HEK293 (cell line): ENCODE measurements around the gene MIA3.
"Not testable (repeated sequence)": the region's sequence is repeated elsewhere in the genome, so short reads cannot be mapped to it uniquely, and the experiment has no call there.

Experiments used
- CTCF ChIA-PET: fragments of 350-600 bp; formaldehyde crosslinking; extraction: SDS; loops from one replicate; lab custom pipeline; 2021; ENCODE audit warnings: antibody characterized with exemption; lab: Yijun Ruan, JAX
- POLR2A ChIA-PET: fragments of 300-600 bp; formaldehyde crosslinking; extraction: SDS; loops from one replicate; lab custom pipeline; 2020; ENCODE audit warnings: antibody characterized with exemption, inconsistent platforms; lab: Yijun Ruan, JAX
- H3K27ac ChIP-seq: fragments of 200-500 bp; sonication (Bioruptor generic); 2 replicates; pipeline ENCODE4 v1.5.1; 2014; ENCODE audit warnings: low read depth, low read length, control low read depth, inconsistent platforms; ENCODE audit errors: extremely low read depth
- H3K36me3 ChIP-seq, 2 experiments: fragments of 200-500 bp in 1 of 2; sonication (Bioruptor generic) in 1 of 2; 1 replicate in 1 of 2; 2 replicates in 1 of 2; pipeline ENCODE4 v1.5.1; 2014 to 2017; ENCODE audit warnings: inconsistent platforms in 2 of 2, low read length in 2 of 2; ENCODE audit not compliant: control insufficient read depth in 2 of 2, insufficient read depth in 1 of 2
- H3K4me1 ChIP-seq: fragments of 200-500 bp; sonication (Bioruptor generic); 2 replicates; pipeline ENCODE4 v1.5.1; 2014; ENCODE audit warnings: mild to moderate bottlenecking, low read length, inconsistent platforms; ENCODE audit not compliant: control insufficient read depth, insufficient read depth
- H3K4me3 ChIP-seq: 2 replicates; pipeline ENCODE4 v1.5.1; 2011; ENCODE audit warnings: low read depth, mild to moderate bottlenecking, control low read depth, low read length, moderate library complexity
- H3K9me3 ChIP-seq: fragments of 200-500 bp; sonication (Bioruptor generic); 2 replicates; pipeline ENCODE4 v1.5.1; 2014; ENCODE audit warnings: low read depth, low read length, inconsistent platforms; ENCODE audit not compliant: control insufficient read depth, insufficient read depth
- GLIS1 ChIP-seq: fragments of 450-650 bp; formaldehyde crosslinking; IDR thresholded peaks from 2 replicates; pipeline ENCODE4 v1.5.1; 2016; ENCODE audit warnings: missing biosample characterization, missing genetic modification characterization
- MEIS1 ChIP-seq: sonication (generic); formaldehyde crosslinking; IDR thresholded peaks from 2 replicates; pipeline ENCODE4 v1.8.1; 2022; ENCODE audit warnings: missing genetic modification reagents, mild to moderate bottlenecking, borderline replicate concordance
- PRDM1 ChIP-seq: fragments of 450-650 bp; formaldehyde crosslinking; IDR thresholded peaks from 2 replicates; pipeline ENCODE4; 2016; ENCODE audit warnings: missing biosample characterization, missing genetic modification characterization
- TCF7L2 ChIP-seq: IDR thresholded peaks from 2 replicates; pipeline ENCODE4 v1.6.1; 2011; ENCODE audit warnings: low read depth, mild to moderate bottlenecking, inconsistent platforms, low read length, moderate library complexity, borderline replicate concordance
- ZFP3 ChIP-seq: fragments of 450-650 bp; formaldehyde crosslinking; IDR thresholded peaks from 2 replicates; pipeline ENCODE4 v1.5.1; 2016; ENCODE audit warnings: low read depth, missing biosample characterization, missing genetic modification characterization
- ZNF132 ChIP-seq: fragments of 450-650 bp; formaldehyde crosslinking; IDR thresholded peaks from 2 replicates; pipeline ENCODE4 v1.5.1; 2017; ENCODE audit warnings: missing biosample characterization, missing genetic modification characterization, borderline replicate concordance
- ZNF16 ChIP-seq: fragments of 450-650 bp; formaldehyde crosslinking; IDR thresholded peaks from 2 replicates; pipeline ENCODE4 v1.5.1; 2016; ENCODE audit warnings: low read depth, missing biosample characterization, missing genetic modification characterization
- ZNF175 ChIP-seq: fragments of 450-650 bp; formaldehyde crosslinking; IDR thresholded peaks from 2 replicates; pipeline ENCODE4 v1.5.1; 2016; ENCODE audit warnings: missing biosample characterization, missing genetic modification characterization
- ZNF184 ChIP-seq: fragments of 450-650 bp; IDR thresholded peaks from 2 replicates; pipeline ENCODE4 v1.5.1; 2018; ENCODE audit warnings: missing biosample characterization, mild to moderate bottlenecking, missing genetic modification characterization
- ZNF214 ChIP-seq: fragments of 450-650 bp; formaldehyde crosslinking; IDR thresholded peaks from 2 replicates; pipeline ENCODE4 v1.5.1; 2017; ENCODE audit warnings: missing biosample characterization, mild to moderate bottlenecking, missing genetic modification characterization, borderline replicate concordance
- ZNF223 ChIP-seq: fragments of 450-650 bp; formaldehyde crosslinking; IDR thresholded peaks from 2 replicates; pipeline ENCODE4 v1.5.1; 2016; ENCODE audit warnings: missing biosample characterization, missing genetic modification characterization
- ZNF341 ChIP-seq: fragments of 450-650 bp; formaldehyde crosslinking; IDR thresholded peaks from 2 replicates; pipeline ENCODE4; 2016; ENCODE audit warnings: low read depth, missing biosample characterization, missing genetic modification characterization
- ZNF544 ChIP-seq: fragments of 450-650 bp; formaldehyde crosslinking; IDR thresholded peaks from 2 replicates; pipeline ENCODE4 v1.5.0; 2017; ENCODE audit warnings: missing biosample characterization, missing genetic modification characterization
- ZNF548 ChIP-seq: fragments of 450-650 bp; formaldehyde crosslinking; IDR thresholded peaks from 2 replicates; pipeline ENCODE4 v1.5.1; 2016; ENCODE audit warnings: missing biosample characterization, missing genetic modification characterization
- ZNF629 ChIP-seq: fragments of 450-650 bp; formaldehyde crosslinking; IDR thresholded peaks from 2 replicates; pipeline ENCODE4 v1.5.1; 2017; ENCODE audit warnings: missing biosample characterization, missing genetic modification characterization
- ZNF670 ChIP-seq: fragments of 450-650 bp; formaldehyde crosslinking; IDR thresholded peaks from 2 replicates; pipeline ENCODE4 v1.5.1; 2016; ENCODE audit warnings: missing biosample characterization, missing genetic modification characterization, low read depth
- ZNF701 ChIP-seq: fragments of 450-650 bp; formaldehyde crosslinking; IDR thresholded peaks from 2 replicates; pipeline ENCODE4 v1.5.1; 2016; ENCODE audit warnings: missing biosample characterization, missing genetic modification characterization
- ZSCAN4 ChIP-seq: fragments of 450-650 bp; formaldehyde crosslinking; IDR thresholded peaks from 2 replicates; pipeline ENCODE4 v1.5.1; 2017; ENCODE audit warnings: missing biosample characterization, missing genetic modification characterization
- TF ChIP-seq, protein P1 (sequence below): fragments of 450-650 bp; formaldehyde crosslinking; IDR thresholded peaks from 2 replicates; pipeline ENCODE4 v1.5.1; 2016; ENCODE audit warnings: missing biosample characterization, missing genetic modification characterization
- TF ChIP-seq, protein P2 (sequence below): fragments of 450-650 bp; formaldehyde crosslinking; IDR thresholded peaks from 2 replicates; pipeline ENCODE4 v1.5.1; 2017; ENCODE audit warnings: missing biosample characterization, missing genetic modification characterization
- TF ChIP-seq, protein P3 (sequence below): IDR thresholded peaks from 2 replicates; pipeline ENCODE4 v1.6.1; 2011; ENCODE audit warnings: mild to moderate bottlenecking, low read depth, low read length, borderline replicate concordance

Gene MIA3

GRCh38 chr1:222601257-222601656 lies 16.6 kb upstream of the MIA3 start:
- no peaks in the 10 kb centered on the region for H3K9me3 ChIP-seq
- POLR2A ChIA-PET = interaction anchor here (1.0 kb wide), 1 partner anchor 11 kb away, joined by 3 read pairs; the partner anchor contains the start of gene TAF1A
- TF ChIP-seq MEIS1 (CRISPR knock-in tag) (no peak), ZNF223 (tag by site-specific recombination) (no peak), ZNF701 (tag by site-specific recombination) (no peak), ZNF548 (tag by site-specific recombination) (no peak), ZFP3 (tag by site-specific recombination) (no peak), ZNF214 (tag by site-specific recombination) (no peak), TCF7L2 (no peak), PRDM1 (tag by site-specific recombination) (no peak), ZNF175 (tag by site-specific recombination) (no peak), ZNF132 (tag by site-specific recombination) (no peak), ZNF670 (tag by site-specific recombination) (no peak), ZNF184 (no peak), ZNF341 (no peak), ZNF16 (tag by site-specific recombination) (no peak), ZSCAN4 (tag by site-specific recombination) (no peak)
- TF ChIP-seq, protein P1, sequence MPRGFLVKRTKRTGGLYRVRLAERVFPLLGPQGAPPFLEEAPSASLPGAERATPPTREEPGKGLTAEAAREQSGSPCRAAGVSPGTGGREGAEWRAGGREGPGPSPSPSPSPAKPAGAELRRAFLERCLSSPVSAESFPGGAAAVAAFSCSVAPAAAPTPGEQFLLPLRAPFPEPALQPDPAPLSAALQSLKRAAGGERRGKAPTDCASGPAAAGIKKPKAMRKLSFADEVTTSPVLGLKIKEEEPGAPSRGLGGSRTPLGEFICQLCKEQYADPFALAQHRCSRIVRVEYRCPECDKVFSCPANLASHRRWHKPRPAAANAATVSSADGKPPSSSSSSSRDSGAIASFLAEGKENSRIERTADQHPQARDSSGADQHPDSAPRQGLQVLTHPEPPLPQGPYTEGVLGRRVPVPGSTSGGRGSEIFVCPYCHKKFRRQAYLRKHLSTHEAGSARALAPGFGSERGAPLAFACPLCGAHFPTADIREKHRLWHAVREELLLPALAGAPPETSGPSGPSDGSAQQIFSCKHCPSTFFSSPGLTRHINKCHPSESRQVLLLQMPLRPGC (tag by site-specific recombination) = no peak
- TF ChIP-seq, protein P2, sequence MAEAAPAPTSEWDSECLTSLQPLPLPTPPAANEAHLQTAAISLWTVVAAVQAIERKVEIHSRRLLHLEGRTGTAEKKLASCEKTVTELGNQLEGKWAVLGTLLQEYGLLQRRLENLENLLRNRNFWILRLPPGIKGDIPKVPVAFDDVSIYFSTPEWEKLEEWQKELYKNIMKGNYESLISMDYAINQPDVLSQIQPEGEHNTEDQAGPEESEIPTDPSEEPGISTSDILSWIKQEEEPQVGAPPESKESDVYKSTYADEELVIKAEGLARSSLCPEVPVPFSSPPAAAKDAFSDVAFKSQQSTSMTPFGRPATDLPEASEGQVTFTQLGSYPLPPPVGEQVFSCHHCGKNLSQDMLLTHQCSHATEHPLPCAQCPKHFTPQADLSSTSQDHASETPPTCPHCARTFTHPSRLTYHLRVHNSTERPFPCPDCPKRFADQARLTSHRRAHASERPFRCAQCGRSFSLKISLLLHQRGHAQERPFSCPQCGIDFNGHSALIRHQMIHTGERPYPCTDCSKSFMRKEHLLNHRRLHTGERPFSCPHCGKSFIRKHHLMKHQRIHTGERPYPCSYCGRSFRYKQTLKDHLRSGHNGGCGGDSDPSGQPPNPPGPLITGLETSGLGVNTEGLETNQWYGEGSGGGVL = no peak
- TF ChIP-seq, all 188 proteins: peak for 0
- no peaks in the 10 kb centered on the region for H3K4me1 ChIP-seq
- H3K36me3 ChIP-seq = no peaks in the 10 kb centered on the region
- H3K4me3 ChIP-seq = no peak overlapping the region
- no peak overlapping the region for H3K27ac ChIP-seq
- CTCF ChIA-PET = no interaction called here

- no peaks in the 10 kb centered on the region for H3K9me3 ChIP-seq
- H3K4me3 ChIP-seq = no peak overlapping the region
- TF ChIP-seq ZNF544 (tag by site-specific recombination) (no peak), ZNF629 (no peak), GLIS1 (no peak)
- TF ChIP-seq, protein P3, sequence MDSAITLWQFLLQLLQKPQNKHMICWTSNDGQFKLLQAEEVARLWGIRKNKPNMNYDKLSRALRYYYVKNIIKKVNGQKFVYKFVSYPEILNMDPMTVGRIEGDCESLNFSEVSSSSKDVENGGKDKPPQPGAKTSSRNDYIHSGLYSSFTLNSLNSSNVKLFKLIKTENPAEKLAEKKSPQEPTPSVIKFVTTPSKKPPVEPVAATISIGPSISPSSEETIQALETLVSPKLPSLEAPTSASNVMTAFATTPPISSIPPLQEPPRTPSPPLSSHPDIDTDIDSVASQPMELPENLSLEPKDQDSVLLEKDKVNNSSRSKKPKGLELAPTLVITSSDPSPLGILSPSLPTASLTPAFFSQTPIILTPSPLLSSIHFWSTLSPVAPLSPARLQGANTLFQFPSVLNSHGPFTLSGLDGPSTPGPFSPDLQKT = no peak
- no peaks in the 10 kb centered on the region for H3K36me3 ChIP-seq
- POLR2A ChIA-PET = no interaction called here
- no peaks in the 10 kb centered on the region for H3K4me1 ChIP-seq
- no peak overlapping the region for H3K27ac ChIP-seq
- CTCF ChIA-PET = no interaction called here
Measured at GRCh38 chr1:222606757-222607156, 11.1 kb upstream of the MIA3 start.

GRCh38 chr1:222609111-222609510 lies 8.8 kb upstream of the MIA3 start:
- CTCF ChIA-PET = interaction anchor here (1.1 kb wide), 1 partner anchor 25 kb away, joined by 3 read pairs; no protein-coding TSS in a partner anchor
- H3K9me3 ChIP-seq, H3K36me3 ChIP-seq, H3K4me3 ChIP-seq, H3K27ac ChIP-seq, POLR2A ChIA-PET, H3K4me1 ChIP-seq: not testable (repeated sequence)
